GM21367 (cell line): ENCODE measurements around the gene LDB2.
"Not testable (repeated sequence)": the region's sequence is repeated elsewhere in the genome, so short reads cannot be mapped to it uniquely, and the experiment has no call there.

Experiments
- ATAC-seq: cut with Tn5 transposase; IDR thresholded peaks from one replicate; pipeline ENCODE4 v1.9.1; 2021; ENCODE audit not compliant: unreplicated experiment

Gene LDB2

DNA sequence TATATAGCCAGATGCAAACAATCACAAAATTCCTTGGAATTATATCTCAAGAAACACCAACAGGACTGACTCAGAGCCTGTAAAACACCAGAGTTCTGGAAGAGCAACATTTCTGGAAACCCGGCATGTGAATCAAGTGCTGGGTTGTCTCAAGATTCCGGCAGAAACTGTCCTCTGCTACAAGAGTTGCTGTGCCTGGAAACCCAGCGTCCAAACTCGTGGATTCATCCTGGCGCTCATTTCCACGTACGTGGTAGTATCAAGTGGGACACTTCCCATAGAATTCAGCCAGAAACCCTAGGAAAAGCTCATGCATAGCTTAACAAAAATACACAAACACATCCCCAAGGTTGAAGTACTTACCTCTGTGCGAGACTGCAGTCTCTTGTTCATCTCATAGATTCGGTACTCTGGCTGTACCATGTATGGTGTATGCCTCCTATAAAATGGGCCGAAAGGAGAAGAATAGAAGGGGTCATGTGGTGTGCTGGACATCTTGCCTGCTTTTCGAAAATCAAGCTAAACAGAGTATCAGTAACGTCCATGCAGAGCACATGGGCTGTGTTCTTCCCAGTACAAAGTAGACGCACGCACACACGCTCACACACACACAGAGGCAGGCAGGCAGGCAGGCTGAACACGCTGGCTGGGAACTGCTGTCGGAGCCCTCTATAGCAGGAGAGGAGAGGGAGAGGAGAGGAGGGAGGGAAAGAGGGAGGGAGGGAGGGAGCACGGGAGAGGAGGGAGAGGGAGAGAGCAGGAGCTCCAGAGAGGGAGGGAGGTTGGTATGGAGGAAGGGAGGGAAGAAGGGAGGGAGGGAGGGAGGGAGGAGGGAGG, at the start of gene LDB2:
Gene LDB2 (minus strand): TSS at position 655 of the 837 bp plus-strand sequence.
- no peak for ATAC-seq

DNA sequence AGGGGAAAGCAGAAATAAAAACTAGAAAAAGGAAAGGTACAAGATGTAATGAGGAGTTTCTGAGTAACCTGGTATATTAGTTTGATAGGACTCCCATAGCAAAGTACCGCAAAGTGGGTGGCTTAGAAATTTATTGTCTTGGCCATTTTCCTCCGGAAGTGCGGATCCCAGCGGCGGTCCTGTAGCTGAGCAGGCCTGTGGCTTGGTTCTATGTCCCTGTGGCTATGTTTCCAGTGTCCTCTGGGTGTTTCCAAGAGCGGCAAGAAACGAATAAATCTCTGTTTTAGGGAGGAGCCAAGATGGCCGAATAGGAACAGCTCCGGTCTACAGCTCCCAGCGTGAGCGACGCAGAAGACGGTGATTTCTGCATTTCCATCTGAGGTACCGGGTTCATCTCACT, 44.0 kb upstream of the LDB2 start:
- ATAC-seq = no peak

- no peak for ATAC-seq
Observed at GRCh38 chr4:16939178-16939577, 40.7 kb upstream of the LDB2 start.

DNA sequence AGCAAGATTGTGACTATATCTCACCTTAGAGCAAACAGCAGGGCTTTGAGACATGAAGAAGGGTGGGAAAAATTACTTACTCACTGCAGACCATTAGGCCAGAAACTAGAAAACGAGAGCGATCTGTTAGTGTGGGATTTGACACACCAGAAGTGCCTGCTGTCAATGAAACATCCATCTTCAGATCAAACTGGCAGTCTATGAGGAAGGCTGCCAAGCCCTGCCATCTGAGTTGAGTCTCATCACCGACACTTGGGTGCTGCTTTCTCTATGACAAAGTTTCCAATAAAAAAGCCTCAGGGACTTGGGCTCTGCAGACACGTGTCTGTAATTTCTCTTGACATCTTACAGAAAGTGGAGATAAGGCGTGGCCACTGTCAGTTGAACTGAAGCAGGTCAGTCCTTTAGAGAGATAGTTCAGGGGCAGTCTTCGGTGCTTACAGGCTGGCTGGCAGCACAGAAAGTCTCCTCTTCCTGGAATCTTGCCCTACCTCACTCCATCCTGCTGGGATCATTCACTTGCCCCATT, 40.1 kb upstream of the LDB2 start:
- no peak for ATAC-seq

DNA sequence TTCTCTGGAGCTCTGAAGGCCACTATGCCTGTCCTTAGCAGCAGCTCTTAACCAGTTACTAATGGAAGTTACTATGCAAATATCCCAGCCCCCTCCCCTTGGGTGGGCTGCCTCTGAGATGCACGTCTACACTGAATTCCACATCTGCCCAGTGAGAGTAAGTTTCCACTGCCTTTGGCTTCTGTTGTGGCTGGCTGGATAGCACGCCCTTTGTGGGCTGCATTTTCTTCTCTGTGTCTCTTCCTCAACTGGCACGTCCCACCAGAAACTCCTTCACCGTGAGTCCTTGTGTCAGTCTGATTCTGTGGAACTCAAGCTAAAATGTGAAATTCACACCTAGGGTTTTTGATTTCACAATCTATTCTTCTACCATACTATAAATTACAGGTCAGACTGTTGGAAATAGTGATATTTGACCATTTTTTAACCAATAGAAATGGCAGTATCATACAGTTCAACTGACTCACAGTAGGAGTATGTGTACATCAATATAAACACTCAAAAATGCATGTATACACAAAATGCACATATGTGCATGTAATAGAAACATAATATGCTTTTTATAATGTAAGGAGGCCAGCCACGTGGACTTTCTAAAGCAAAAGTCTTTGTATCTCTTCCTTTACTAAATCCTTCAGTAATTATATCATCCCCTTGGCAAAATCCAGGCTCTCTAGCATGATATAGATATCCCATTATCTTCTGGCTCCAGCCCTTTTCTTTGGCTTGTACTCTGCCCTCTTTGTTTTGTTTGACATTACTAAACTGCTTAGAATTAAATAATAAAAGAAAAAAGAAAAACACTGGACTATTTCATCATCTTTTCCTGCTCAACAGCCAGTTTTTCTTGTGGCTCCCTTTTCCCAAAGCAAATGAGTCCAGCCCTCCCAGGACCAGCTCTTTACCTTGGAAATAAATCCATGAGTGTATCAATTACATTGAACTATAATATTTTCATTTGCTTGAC, 33.2 kb upstream of the LDB2 start:
- no peak for ATAC-seq

- no peak for ATAC-seq
Observed at GRCh38 chr4:16926214-16926613, 27.8 kb upstream of the LDB2 start.

GRCh38 chr4:16918716-16919115, 20.3 kb upstream of the LDB2 start:
- ATAC-seq = not testable (repeated sequence)

GRCh38 chr4:16916719-16917337, 18.4 kb upstream of the LDB2 start:
- peak; percentile 100 for ATAC-seq

DNA sequence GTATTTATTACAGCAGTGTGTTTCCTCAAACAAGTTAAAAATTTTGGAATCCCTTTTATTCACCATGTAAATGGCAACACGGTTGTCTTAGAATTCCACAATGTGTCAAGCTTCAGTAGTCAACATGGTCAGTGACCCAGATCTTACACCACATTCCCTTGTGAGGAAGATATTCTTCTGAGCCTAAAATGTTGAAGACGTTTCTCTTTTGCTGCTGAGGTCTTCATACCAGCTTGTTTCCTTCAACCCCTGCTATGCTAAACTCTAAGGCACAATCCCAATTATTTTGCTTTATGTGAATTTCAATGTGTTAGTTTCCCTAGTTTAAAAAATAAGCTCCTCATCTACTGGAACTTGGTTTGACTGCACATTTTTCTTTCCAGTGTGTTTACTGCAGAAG, 17.6 kb upstream of the LDB2 start:
- no peak for ATAC-seq

DNA sequence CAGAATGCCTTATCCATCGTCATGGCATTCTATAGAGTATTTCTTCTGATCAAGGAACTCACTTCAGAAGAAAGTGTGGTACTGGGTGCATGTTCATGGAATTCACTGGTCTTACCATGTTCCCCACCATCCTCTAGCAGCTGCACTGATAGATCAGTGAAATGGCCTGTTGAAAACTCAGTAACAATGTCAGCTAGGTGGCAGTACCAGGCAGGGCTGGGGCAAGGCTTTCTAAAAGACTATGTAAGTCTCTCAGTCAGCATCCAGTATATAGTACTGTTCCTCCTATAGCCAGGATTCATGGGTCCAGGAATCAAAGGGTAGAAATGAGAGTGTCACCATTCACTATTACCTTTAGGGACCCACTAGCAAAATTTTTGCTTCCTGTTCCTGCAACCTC, 15.8 kb upstream of the LDB2 start:
- ATAC-seq = no peak

DNA sequence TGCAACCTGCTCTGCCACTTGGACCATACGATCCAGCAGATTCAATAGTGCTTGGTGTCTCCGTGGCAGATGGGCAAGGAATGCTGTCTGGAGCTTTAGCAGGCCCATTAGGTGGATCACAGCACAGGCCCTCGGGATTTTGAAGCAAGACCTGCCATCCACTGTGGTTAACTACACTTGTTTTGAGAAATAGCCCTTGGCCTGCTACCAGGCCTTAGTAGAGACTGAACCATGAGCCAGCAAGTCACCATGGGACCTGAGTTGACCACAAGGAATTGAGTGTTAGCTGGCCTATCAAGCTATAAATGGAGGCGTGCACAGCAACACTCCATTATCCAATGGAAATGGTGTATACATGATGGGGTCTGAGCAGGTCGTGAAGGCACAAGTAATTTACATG, 14.5 kb upstream of the LDB2 start:
- ATAC-seq = no peak

DNA sequence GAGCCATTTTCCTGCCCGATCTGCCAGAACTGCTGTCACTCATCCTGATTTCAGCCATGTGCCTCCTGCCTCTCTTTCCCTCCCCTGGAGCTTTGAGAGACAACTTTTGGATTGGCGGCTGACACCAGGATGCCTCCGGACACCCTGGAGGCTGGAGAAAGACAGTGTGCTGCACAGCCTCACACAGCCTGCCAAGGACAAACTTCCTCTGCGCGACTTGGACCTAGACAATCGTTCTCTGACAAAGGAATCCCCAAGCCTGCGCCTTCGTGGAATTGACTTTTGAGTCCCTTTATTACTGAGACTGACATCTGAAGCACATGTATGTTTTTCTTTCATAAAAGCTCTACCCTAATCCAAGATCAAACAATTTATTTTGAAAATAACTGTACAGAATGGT, 10.8 kb upstream of the LDB2 start:
- ATAC-seq = no peak

DNA sequence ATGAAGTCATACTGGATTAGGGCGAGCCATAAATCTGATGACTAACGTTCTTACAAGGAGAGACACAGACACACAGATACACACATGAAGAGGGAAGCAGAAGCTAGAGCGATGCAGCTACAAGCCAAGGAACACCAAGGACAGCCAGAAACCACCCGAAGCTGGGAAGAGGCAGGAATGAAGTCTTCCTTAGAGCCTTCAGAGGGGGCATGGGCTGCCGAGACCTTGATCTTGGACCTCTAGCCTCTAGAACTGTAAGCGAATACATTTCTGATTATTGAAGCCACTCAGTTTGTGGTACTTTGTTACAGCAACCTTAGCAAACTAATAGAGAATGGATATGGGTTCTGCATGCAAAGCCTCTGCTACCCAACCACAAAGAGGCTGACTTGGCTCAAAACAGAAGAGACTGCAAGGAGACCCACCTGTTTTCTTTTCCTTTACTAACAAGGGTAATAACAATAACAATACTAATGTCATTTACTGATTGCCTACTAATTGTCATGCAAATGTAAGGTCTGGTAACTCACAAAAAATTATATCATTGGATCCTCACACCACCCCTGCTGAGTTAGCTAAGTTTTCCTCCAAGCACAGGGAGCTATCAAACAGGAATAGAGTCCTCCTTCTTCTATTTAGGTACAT, 10.1 kb upstream of the LDB2 start:
- ATAC-seq = no peak

GRCh38 chr4:16900325-16900724, 1.9 kb upstream of the LDB2 start:
- no peak for ATAC-seq

DNA sequence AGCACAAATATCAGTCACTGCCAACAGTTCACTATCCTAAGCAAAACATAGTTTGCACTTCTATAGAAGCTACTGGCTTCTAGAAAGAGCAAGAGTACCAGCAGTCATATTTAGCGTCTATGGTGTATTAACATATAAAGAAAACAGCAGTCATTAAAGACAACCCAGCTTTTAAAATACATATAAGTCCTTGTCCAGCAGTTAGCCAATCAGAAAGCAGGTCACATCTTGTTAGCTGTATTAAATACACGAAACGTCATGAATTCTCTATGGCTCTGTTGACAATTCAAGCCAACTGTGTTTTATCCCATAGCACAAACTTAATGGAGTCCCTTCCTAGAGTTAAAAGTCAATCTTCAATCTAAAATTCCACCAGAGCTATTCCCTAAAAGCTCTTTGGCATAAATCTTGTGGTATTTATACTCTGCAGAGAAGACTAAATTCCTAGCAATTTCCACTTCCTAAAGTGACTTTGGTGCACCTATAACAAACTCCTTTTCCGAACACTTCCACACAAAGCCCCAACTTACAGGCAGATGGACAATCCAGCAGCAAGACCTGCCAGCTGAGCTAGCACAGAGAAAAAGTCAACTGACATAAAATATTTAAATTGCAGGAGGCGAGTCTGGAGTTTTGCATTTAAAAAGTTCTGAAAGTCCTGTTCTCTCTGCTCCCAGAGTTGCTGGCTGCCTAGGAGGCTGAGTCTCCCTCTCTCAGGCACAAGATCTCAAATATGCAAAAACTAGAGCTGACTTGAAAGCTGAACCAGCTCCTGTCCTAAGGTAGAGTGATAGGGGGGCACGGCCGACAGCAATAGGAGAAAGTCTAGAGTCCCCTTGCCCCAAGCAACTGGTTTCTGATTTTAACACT, 1.3 kb downstream of the LDB2 start:
- ATAC-seq = no peak

DNA sequence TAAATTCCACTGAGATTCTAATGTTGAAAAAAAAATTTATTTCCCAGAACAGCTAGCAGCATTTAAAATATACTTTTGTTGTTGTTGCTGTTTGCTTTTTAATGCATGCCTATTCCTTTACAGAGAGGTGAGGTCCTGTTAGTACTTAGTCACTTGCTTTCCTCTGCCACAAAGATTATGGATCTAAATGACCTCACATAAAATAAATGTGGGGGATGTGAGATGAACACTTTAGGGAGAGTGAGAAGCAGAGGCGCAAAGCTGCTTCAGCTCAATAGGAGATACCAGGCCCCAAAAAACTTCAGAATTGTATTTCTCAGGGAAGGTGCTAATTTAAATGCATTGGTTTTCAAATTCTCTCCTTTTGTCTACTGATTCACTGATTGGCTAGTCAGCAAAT, 4.0 kb downstream of the LDB2 start:
- ATAC-seq = no peak

DNA sequence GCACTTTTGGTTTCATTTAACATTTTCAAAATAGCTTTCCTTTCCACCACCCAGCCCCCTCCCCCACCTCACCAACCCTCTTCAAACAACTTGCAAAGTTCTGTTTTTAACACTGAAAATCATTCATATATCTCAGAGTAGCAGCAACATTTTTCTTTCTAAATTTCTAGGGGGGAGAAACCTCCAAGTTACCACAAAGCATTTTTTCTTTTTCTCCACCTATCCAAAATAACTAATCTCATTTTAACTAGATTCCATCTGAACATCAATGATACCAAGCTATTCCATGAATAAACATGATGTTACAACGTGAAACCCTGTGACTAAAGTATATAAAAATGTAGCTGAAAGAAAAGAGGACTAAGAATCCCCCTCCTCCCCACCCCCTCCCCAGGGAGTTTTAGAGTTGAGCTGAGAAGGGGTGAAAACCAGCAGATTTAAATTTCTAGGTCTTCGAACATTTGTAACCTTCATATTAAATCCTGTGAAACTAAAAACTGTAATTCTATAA, 5.2 kb downstream of the LDB2 start:
- ATAC-seq = no peak

DNA sequence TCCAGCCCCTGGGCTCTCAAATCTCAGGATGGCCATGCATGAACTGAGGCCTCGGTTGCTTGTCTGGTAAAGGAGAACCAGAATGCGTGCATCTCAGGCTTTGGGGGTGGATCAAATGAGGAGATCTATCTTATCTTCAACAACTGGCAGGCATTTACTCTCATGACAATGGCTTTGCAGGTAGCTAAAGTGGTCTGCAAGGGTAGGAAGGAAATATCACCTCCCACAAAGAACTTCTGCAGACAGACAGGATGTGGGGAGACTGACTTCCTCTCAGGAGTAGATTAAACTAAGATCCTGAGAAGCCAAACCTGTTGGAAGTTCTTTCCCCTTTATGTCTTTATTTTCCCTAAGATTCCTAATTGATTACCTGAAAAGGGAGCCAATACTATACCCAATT, 7.8 kb downstream of the LDB2 start:
- no peak for ATAC-seq

GRCh38 chr4:16889945-16890344, 8.5 kb downstream of the LDB2 start:
- ATAC-seq = no peak

DNA sequence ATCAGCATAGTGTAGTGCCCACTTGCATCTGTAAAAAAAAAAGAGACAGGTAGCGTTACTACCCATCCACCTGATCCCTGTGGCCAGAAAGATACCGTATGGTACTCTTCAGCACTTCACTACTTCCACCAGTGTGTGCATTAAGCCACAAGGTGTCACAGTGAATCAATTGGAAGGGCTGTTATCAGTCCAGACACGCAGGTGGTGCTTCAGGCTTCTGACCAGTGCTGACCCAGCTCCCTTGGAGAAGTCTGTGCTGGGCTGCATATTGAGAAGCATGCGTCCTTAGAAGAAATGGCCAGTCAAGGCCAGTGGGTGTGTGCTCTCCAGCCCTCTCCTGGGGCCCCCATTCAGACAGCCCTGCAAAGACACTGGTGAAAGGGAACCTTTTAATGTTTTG, 10.6 kb downstream of the LDB2 start:
- no peak for ATAC-seq
